B cell (primary cell): ENCODE data around the gene USP6NL. TPM values are rescaled to one million over a fixed set of nuclear protein-coding genes. Genes with fewer than 3 reads are reported as not detected.
A peak's percentile ranks its signal among the peaks of the same experiment; 100 is the strongest.

ENCODE experiments used
- ATAC-seq: fragments of 200-7000 bp; cut with Tn5 transposase; one replicate; pipeline ENCODE4 v1.10.0; 2021; ENCODE audit warnings: low read depth, mild to moderate bottlenecking, moderate number of reproducible peaks, moderate library complexity
- CTCF ChIA-PET: fragments of 350-600 bp; sonication (Branson Sonifier 250); formaldehyde crosslinking; loops from one replicate; lab custom pipeline; 2021; ENCODE audit warnings: antibody characterized with exemption, inconsistent platforms; lab: Charles Lee
- POLR2A ChIA-PET: fragments of 350-600 bp; sonication (Branson Sonifier 250); formaldehyde crosslinking; loops from one replicate; lab custom pipeline; 2021; ENCODE audit warnings: antibody characterized with exemption; lab: Charles Lee
- DNase-seq: peaks from one replicate; pipeline ENCODE4 v3.0.0; 2013
- H2AFZ ChIP-seq: 2 replicates; pipeline ENCODE4 v1.6.1; 2012; ENCODE audit warnings: mild to moderate bottlenecking, low read depth, low read length; ENCODE audit not compliant: insufficient read depth, poor library complexity, severe bottlenecking
- H3K27ac ChIP-seq, 2 donors: 1 replicate in 1 of 2; 2 replicates in 1 of 2; pipeline ENCODE4 v1.5.1; 2012 to 2013; ENCODE audit warnings: low read length in 2 of 2, mild to moderate bottlenecking in 2 of 2, moderate library complexity in 1 of 2
- H3K27me3 ChIP-seq, 4 experiments: fragments of 200-600 bp in 1 of 4; sonication (generic) in 1 of 4; replicated peaks in 1 of 4; 1 replicate in 2 of 4; 2 replicates in 2 of 4; pipeline versions ENCODE4 v1.6.1 to v1.7.0; 2013 to 2016; ENCODE audit warnings: low read length in 3 of 4, mild to moderate bottlenecking in 2 of 4, mixed read lengths in 1 of 4, moderate library complexity in 1 of 4; ENCODE audit not compliant: insufficient read depth in 4 of 4, control insufficient read depth in 3 of 4; ENCODE audit errors: control extremely low read depth in 1 of 4
- H3K36me3 ChIP-seq, 2 experiments: replicated peaks in 1 of 2; 1 replicate in 1 of 2; 2 replicates in 1 of 2; pipeline versions ENCODE4 v1.6.1 to v1.7.1; 2013; ENCODE audit warnings: low read length in 1 of 2; ENCODE audit not compliant: insufficient read depth in 2 of 2, control insufficient read depth in 1 of 2; ENCODE audit errors: control extremely low read depth in 1 of 2, extremely low read depth in 1 of 2
- H3K4me1 ChIP-seq, 2 donors: fragments of 200-600 bp in 1 of 2; sonication (generic) in 1 of 2; 1 replicate in 1 of 2; 2 replicates in 1 of 2; pipeline versions ENCODE4 v1.5.1 to v1.6.1; 2013 to 2017; ENCODE audit warnings: low read length in 2 of 2; ENCODE audit not compliant: control insufficient read depth in 2 of 2, insufficient read depth in 2 of 2
- H3K4me2 ChIP-seq: replicated peaks from 2 replicates; pipeline ENCODE3; 2012; ENCODE audit warnings: mild to moderate bottlenecking, low read depth, low read length; ENCODE audit not compliant: poor library complexity, severe bottlenecking
- H3K4me3 ChIP-seq, 5 experiments: fragments of 200-600 bp in 1 of 5; sonication (generic) in 1 of 5; 1 replicate in 3 of 5; 2 replicates in 2 of 5; pipeline versions ENCODE4 v1.5.1 to v1.7.0; 2011 to 2016; ENCODE audit warnings: low read length in 4 of 5, mild to moderate bottlenecking in 4 of 5, low read depth in 2 of 5, control low read depth in 1 of 5, moderate library complexity in 1 of 5; ENCODE audit not compliant: insufficient read depth in 1 of 5; ENCODE audit errors: control extremely low read depth in 1 of 5, extremely low read depth in 1 of 5
- H3K79me2 ChIP-seq: fragments of 200-600 bp; sonication (generic); one replicate; pipeline ENCODE4 v1.6.0; 2016; ENCODE audit warnings: low read length; ENCODE audit not compliant: control insufficient read depth, insufficient read depth
- H3K9ac ChIP-seq: fragments of 200-600 bp; sonication (generic); 2 replicates; pipeline ENCODE4 v1.6.1; 2017; ENCODE audit warnings: mild to moderate bottlenecking, low read length, moderate library complexity
- H3K9me3 ChIP-seq, 3 donors: one replicate each; pipeline versions ENCODE4 v1.6.1 to v1.7.1; 2013; ENCODE audit warnings: low read length in 2 of 3; ENCODE audit not compliant: control insufficient read depth in 2 of 3, insufficient read depth in 1 of 3; ENCODE audit errors: control extremely low read depth in 1 of 3
- H4K20me1 ChIP-seq: 2 replicates; pipeline ENCODE4 v1.6.0; 2012; ENCODE audit warnings: mild to moderate bottlenecking, low read length; ENCODE audit not compliant: insufficient read depth, control insufficient read depth, poor library complexity, severe bottlenecking
- H3K27ac Mint-ChIP-seq: one replicate; pipeline ENCODE4 v1.8.0; 2021; ENCODE audit warnings: mixed read lengths
- H3K27me3 Mint-ChIP-seq: one replicate; pipeline ENCODE4 v1.8.0; 2021; ENCODE audit warnings: mixed read lengths
- H3K4me1 Mint-ChIP-seq: one replicate; pipeline ENCODE4 v1.8.0; 2021; ENCODE audit warnings: mixed read lengths
- H3K4me3 Mint-ChIP-seq: one replicate; pipeline ENCODE4 v1.8.0; 2021; ENCODE audit warnings: mixed read lengths
- H3K9me3 Mint-ChIP-seq: one replicate; pipeline ENCODE4 v1.8.0; 2022; ENCODE audit warnings: mixed read lengths; ENCODE audit not compliant: insufficient read depth
- CTCF ChIP-seq: fragments of 200-600 bp; IDR thresholded peaks from one replicate; pipeline ENCODE4 v1.8.0; 2022; ENCODE audit warnings: antibody characterized with exemption, mild to moderate bottlenecking
- EZH2 ChIP-seq: IDR thresholded peaks from 2 replicates; pipeline ENCODE4 v1.6.1; 2012; ENCODE audit warnings: borderline replicate concordance, low read depth, mild to moderate bottlenecking, moderate library complexity, low read length; ENCODE audit not compliant: insufficient read depth, poor library complexity, severe bottlenecking
- WGBS: methylation state at CpG from one replicate; pipeline ENCODE4 v1.1.5; 2013; ENCODE audit warnings: missing lambda C conversion rate; ENCODE audit not compliant: insufficient coverage; 5-methylcytosine and 5-hydroxymethylcytosine counted together
- intact Hi-C: fragments of 100-400 bp; cut with micrococcal nuclease; formaldehyde crosslinking; loops from one replicate; pipeline ENCODE4 v1.10.0; 2022
- polyA plus RNA-seq: library from polyadenylated mRNA; depleted of rRNA; stranded (reverse); fragments of >200 nt; gene quantifications from 2 replicates; pipeline ENCODE4 v1.2.3, GENCODE V29; 2012
- total RNA-seq, 2 donors: library from RNA; stranded (reverse); fragments of 120-200 nt in 1 of 2; gene quantifications; 1 replicate in 1 of 2; 2 replicates in 1 of 2; pipeline versions ENCODE4 v1.2.3 to v1.2.4, GENCODE V29; 2013 to 2022

USP6NL gene
- total and polyA plus RNA-seq, 2 donors (not counting 1 experiment from before 2014, with no cell fraction given), result 27.0 to 61.5 TPM

- H3K9me3 ChIP-seq, result no peaks in the 10 kb centered on the region
- peak overlapping the region; percentile 81 for H2AFZ ChIP-seq
- WGBS, result under 1% methylated on average over 43 of the region's 43 CpGs
- H3K9ac ChIP-seq, result peak overlapping the region; percentile 82
- H3K4me1 ChIP-seq, result peaks cover 42 to 44% of the 10 kb centered on the region in 2 donors
- no peaks in the 10 kb centered on the region for H3K36me3 ChIP-seq
- ATAC-seq (peak; percentile 18), DNase-seq (peak; percentile 65)
- peak overlapping the region; percentile 63 to 87 for H3K27ac ChIP-seq
- ChIA-PET CTCF (interaction anchor here (1.1 to 2.5 kb wide), 7 partner anchors 25 to 149 kb away, joined by 3 to 16 read pairs (median 4); no protein-coding TSS in a partner anchor), POLR2A (interaction anchor here (1.1 kb wide), 1 partner anchor 63 kb away, joined by 4 read pairs; no protein-coding TSS in a partner anchor)
- Mint-ChIP-seq H3K9me3 (no peaks in the 10 kb centered on the region), H3K4me1 (peaks cover 48% of the 10 kb centered on the region), H3K4me3 (peak overlapping the region; percentile 95), H3K27ac (peak overlapping the region; percentile 96), H3K27me3 (no peaks in the 10 kb centered on the region)
- no peak for TF ChIP-seq EZH2
- no peak for TF ChIP-seq CTCF
- peaks cover 59% of the 10 kb centered on the region for H3K79me2 ChIP-seq
- peak overlapping the region; percentile 95 for H3K4me2 ChIP-seq
- H3K4me3 ChIP-seq, result peak overlapping the region; percentile 70 to 87 (median 81)
- H3K27me3 ChIP-seq, result no peaks in the 10 kb centered on the region
- no peaks in the 10 kb centered on the region for H4K20me1 ChIP-seq
- intact Hi-C loops, result loop anchor here (1.0 to 2.0 kb wide), 4 partner anchors 14 to 114 kb away; no protein-coding TSS in a partner anchor
These were observed 613 bp downstream of the USP6NL start for GRCh38 chr10:11610826-11611247.

- TF ChIP-seq CTCF, result no peak
- TF ChIP-seq EZH2, result no peak
- H3K27ac ChIP-seq, result peak overlapping the region; percentile 63 to 87
- H3K36me3 ChIP-seq, result no peaks in the 10 kb centered on the region
- Mint-ChIP-seq H3K27me3 (no peaks in the 10 kb centered on the region), H3K27ac (peak overlapping the region; percentile 96), H3K4me3 (peak overlapping the region; percentile 95), H3K4me1 (peaks cover 53% of the 10 kb centered on the region), H3K9me3 (no peaks in the 10 kb centered on the region)
- H3K4me1 ChIP-seq, result peaks cover 46 to 48% of the 10 kb centered on the region in 2 donors
- H4K20me1 ChIP-seq, result no peaks in the 10 kb centered on the region
- DNase-seq (peak; percentile 42), ATAC-seq (no peak)
- H3K9ac ChIP-seq, result peak overlapping the region; percentile 82
- H3K27me3 ChIP-seq, result no peaks in the 10 kb centered on the region
- H3K4me2 ChIP-seq, result peak overlapping the region; percentile 95
- peak overlapping the region; percentile 70 to 87 (median 81) for H3K4me3 ChIP-seq
- H3K9me3 ChIP-seq, result no peaks in the 10 kb centered on the region
- ChIA-PET POLR2A (interaction anchor here (0.6 to 1.3 kb wide), 8 partner anchors 16 to 445 kb away, joined by 3 to 6 read pairs (median 5); no protein-coding TSS in a partner anchor), CTCF (interaction anchor here (0.6 to 5.4 kb wide), 11 partner anchors 10 to 115 kb away, joined by 3 to 27 read pairs (median 4); no protein-coding TSS in a partner anchor)
- peaks cover 64% of the 10 kb centered on the region for H3K79me2 ChIP-seq
- 0% methylated on average over 1 of the region's 9 CpGs for WGBS
- intact Hi-C loops, result loop anchor here (1.0 to 2.0 kb wide), 3 partner anchors 23 to 115 kb away; no protein-coding TSS in a partner anchor
- H2AFZ ChIP-seq, result peak overlapping the region; percentile 81
These were observed 1.2 kb downstream of the USP6NL start for GRCh38 chr10:11610166-11610825.
